ENCODE measurements around the gene MRPL51. TPM values are rescaled to one million over a fixed set of nuclear protein-coding genes. Genes with fewer than 3 reads are reported as not detected.
"Not testable (repeated sequence)": the region's sequence is repeated elsewhere in the genome, so short reads cannot be mapped to it uniquely, and the experiment has no call there.

Gene MRPL51
- total RNA-seq, 1 donor = 68.8 TPM

- Histone ChIP-seq H2AFZ (ENCODE audit: low read length) (no peak overlapping the region), H3K4me2 (ENCODE audit: insufficient read depth, low read length) (peak overlapping the region; percentile 91), H3K27me3 (ENCODE audit: insufficient read depth, low read length) (no peaks in the 10 kb centered on the region), H4K20me1 (ENCODE audit: insufficient read depth, low read length) (peaks cover 16% of the 10 kb centered on the region), H3K79me2 (ENCODE audit: insufficient read depth, low read length) (peaks cover 36% of the 10 kb centered on the region), H3K9me3 (ENCODE audit: low read depth, low read length) (no peaks in the 10 kb centered on the region), H3K4me3 (ENCODE audit: insufficient read depth, low read length) (peak overlapping the region; percentile 4), H3K36me3 (ENCODE audit: insufficient read depth, low read length) (peaks cover 33% of the 10 kb centered on the region), H3K4me1 (ENCODE audit: insufficient read depth, low read length) (peaks cover 30% of the 10 kb centered on the region), H3K27ac (ENCODE audit: low read depth, low read length) (no peak overlapping the region)
- TF ChIP-seq CTCF (IDR thresholded peaks at IDR 0.05; ENCODE audit: extremely low read depth, low read depth, low read length) = no peak
- peak; percentile 55 for DNase-seq (ENCODE audit: insufficient read length, low spot score, missing footprints)
Measured at GRCh38 chr12:6468283-6468575, 24.8 kb downstream of the MRPL51 start.

GRCh38 chr12:6467571-6468282 is 25.3 kb downstream of the MRPL51 start:
- not testable (repeated sequence) for H2AFZ ChIP-seq (ENCODE audit: low read length); H3K9me3 ChIP-seq (ENCODE audit: low read depth, low read length); H3K4me3 ChIP-seq (ENCODE audit: insufficient read depth, low read length); H3K27ac ChIP-seq (ENCODE audit: low read depth, low read length); H3K27me3 ChIP-seq (ENCODE audit: insufficient read depth, low read length); DNase-seq (ENCODE audit: insufficient read length, low spot score, missing footprints)
- H3K79me2 ChIP-seq (ENCODE audit: insufficient read depth, low read length) = peaks cover 36% of the 10 kb centered on the region
- peaks cover 30% of the 10 kb centered on the region for H3K4me1 ChIP-seq (ENCODE audit: insufficient read depth, low read length)
- peaks cover 16% of the 10 kb centered on the region for H4K20me1 ChIP-seq (ENCODE audit: insufficient read depth, low read length)
- H3K36me3 ChIP-seq (ENCODE audit: insufficient read depth, low read length) = peaks cover 38% of the 10 kb centered on the region
- H3K4me2 ChIP-seq (ENCODE audit: insufficient read depth, low read length) = peak overlapping the region; percentile 91

- H3K27me3 ChIP-seq (ENCODE audit: insufficient read depth, low read length); DNase-seq (ENCODE audit: insufficient read length, low spot score, missing footprints); H3K4me3 ChIP-seq (ENCODE audit: insufficient read depth, low read length); H2AFZ ChIP-seq (ENCODE audit: low read length); H3K27ac ChIP-seq (ENCODE audit: low read depth, low read length); H3K9me3 ChIP-seq (ENCODE audit: low read depth, low read length); H3K4me2 ChIP-seq (ENCODE audit: insufficient read depth, low read length): not testable (repeated sequence)
- Histone ChIP-seq H3K4me1 (ENCODE audit: insufficient read depth, low read length) (peaks cover 29% of the 10 kb centered on the region), H3K36me3 (ENCODE audit: insufficient read depth, low read length) (peaks cover 48% of the 10 kb centered on the region), H4K20me1 (ENCODE audit: insufficient read depth, low read length) (peaks cover 16% of the 10 kb centered on the region), H3K79me2 (ENCODE audit: insufficient read depth, low read length) (peaks cover 36% of the 10 kb centered on the region)
Measured at GRCh38 chr12:6466751-6467150, 26.3 kb downstream of the MRPL51 start.

- Histone ChIP-seq H2AFZ (ENCODE audit: low read length) (no peak overlapping the region), H3K36me3 (ENCODE audit: insufficient read depth, low read length) (peaks cover 53% of the 10 kb centered on the region)
- no peak for TF ChIP-seq CTCF (IDR thresholded peaks at IDR 0.05; ENCODE audit: extremely low read depth, low read depth, low read length)
Measured at GRCh38 chr12:6466184-6466573, 26.9 kb downstream of the MRPL51 start.

GRCh38 chr12:6465467-6466183 is 27.4 kb downstream of the MRPL51 start:
- no peaks in the 10 kb centered on the region for H3K9me3 ChIP-seq (ENCODE audit: low read depth, low read length)
- H3K36me3 ChIP-seq (ENCODE audit: insufficient read depth, low read length) = peaks cover 58% of the 10 kb centered on the region
- no peak overlapping the region for H3K4me2 ChIP-seq (ENCODE audit: insufficient read depth, low read length)
- peak; percentile 97 for DNase-seq (ENCODE audit: insufficient read length, low spot score, missing footprints)
- no peaks in the 10 kb centered on the region for H3K27me3 ChIP-seq (ENCODE audit: insufficient read depth, low read length)
- H3K4me1 ChIP-seq (ENCODE audit: insufficient read depth, low read length) = peaks cover 22% of the 10 kb centered on the region
- H3K79me2 ChIP-seq (ENCODE audit: insufficient read depth, low read length) = peaks cover 36% of the 10 kb centered on the region
- peak; percentile 92 for TF ChIP-seq CTCF (IDR thresholded peaks at IDR 0.05; ENCODE audit: extremely low read depth, low read depth, low read length)
- H3K4me3 ChIP-seq (ENCODE audit: insufficient read depth, low read length) = no peak overlapping the region
- no peak overlapping the region for H2AFZ ChIP-seq (ENCODE audit: low read length)
- H3K27ac ChIP-seq (ENCODE audit: low read depth, low read length) = no peak overlapping the region
- peaks cover 16% of the 10 kb centered on the region for H4K20me1 ChIP-seq (ENCODE audit: insufficient read depth, low read length)

More at GRCh38 chr12:6466184-6466573, 26.9 kb downstream of the MRPL51 start:
- Histone ChIP-seq H3K9me3 (ENCODE audit: low read depth, low read length) (no peaks in the 10 kb centered on the region), H4K20me1 (ENCODE audit: insufficient read depth, low read length) (peaks cover 16% of the 10 kb centered on the region), H3K27ac (ENCODE audit: low read depth, low read length) (no peak overlapping the region), H3K27me3 (ENCODE audit: insufficient read depth, low read length) (no peaks in the 10 kb centered on the region), H3K79me2 (ENCODE audit: insufficient read depth, low read length) (peaks cover 36% of the 10 kb centered on the region), H3K4me2 (ENCODE audit: insufficient read depth, low read length) (no peak overlapping the region), H3K4me3 (ENCODE audit: insufficient read depth, low read length) (no peak overlapping the region), H3K4me1 (ENCODE audit: insufficient read depth, low read length) (peaks cover 24% of the 10 kb centered on the region)
- DNase-seq (ENCODE audit: insufficient read length, low spot score, missing footprints) = no peak

Data from osteoblast (primary cell).